CD4-positive, alpha-beta T cell treated with Interferon alpha-2 for 1 hour (primary cell): Measurements from ENCODE around the gene ACSL6.

Experiments used
- DNase-seq, 2 donors: peaks; one replicate each; pipeline ENCODE4 v3.0.0-alpha.2; 2020 to 2022

Gene ACSL6

DNA sequence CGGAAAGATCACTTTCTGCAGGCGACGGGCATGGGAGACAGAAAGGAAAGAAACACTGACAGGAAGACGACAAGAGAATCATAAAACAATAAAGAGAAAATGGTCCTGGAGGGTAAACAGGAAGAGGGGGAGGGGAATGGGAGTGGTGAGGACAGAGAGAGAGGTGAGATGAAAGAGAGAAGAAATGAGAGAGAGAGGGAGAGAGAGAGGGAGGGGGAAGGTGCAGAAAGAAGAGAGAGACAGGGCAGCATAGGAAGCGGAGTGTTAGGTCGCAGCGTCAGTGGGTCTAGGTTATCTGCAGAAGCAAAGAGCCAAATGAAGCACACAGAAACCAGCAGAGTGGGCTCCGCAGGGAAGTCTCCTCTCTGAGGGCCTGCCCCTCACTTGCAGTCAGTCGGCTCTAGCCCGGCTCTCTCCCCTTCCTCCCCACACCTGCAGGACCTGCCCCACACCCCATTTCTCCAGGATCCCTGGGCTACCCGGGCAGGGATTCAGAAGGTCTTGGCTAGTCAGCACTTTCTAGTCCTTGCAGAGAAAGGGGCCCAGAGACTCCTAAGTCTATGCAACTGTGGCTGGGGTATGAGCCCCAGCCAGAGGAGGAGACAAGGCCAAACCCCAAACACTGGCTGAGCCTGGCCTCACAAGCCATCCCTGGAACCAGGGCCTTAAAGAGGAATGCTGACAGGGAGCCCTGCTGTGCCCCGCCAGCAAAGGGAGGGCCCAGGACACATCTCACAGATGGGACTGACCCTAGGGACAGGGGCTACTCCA, 36.3 kb downstream of the ACSL6 start:
- peak in 1 of 2 donors; percentile 52 for DNase-seq

DNA sequence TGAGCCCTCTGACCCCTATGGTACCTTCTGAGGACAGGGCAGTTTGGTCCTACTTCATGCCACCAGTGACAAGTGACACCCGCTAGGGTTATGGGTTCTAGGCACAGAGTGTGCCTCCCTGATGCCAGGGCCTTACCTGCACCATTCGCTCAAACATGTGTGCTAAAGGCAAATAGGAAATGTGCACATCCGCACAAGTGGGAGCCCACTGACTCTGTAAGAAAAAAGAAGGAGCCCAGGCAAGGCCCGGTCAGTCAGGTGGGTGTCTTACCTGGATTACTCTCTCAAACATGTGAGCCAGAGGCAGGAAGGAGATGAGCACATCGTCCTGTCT, 36.9 kb downstream of the ACSL6 start:
- no peak for DNase-seq

DNA sequence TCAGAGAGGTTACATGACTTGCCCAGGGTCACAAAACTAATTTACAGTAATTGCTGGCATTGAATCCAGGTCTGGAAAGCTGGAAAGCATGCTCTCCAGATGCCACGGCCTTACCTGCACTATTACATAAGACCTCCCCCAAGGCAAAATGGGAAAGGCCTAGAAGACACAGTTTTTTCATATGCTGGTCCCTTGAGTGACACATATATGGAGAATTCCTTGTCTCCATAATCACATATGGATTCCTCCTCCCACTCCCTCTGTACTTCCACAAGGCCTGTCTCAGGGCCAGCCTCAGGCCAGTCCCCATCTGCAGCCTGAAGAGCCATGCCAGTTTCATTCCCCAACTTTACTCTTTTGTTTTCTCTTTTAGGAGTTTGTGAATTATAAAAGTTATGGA, 37.4 kb downstream of the ACSL6 start:
- no peak for DNase-seq

DNA sequence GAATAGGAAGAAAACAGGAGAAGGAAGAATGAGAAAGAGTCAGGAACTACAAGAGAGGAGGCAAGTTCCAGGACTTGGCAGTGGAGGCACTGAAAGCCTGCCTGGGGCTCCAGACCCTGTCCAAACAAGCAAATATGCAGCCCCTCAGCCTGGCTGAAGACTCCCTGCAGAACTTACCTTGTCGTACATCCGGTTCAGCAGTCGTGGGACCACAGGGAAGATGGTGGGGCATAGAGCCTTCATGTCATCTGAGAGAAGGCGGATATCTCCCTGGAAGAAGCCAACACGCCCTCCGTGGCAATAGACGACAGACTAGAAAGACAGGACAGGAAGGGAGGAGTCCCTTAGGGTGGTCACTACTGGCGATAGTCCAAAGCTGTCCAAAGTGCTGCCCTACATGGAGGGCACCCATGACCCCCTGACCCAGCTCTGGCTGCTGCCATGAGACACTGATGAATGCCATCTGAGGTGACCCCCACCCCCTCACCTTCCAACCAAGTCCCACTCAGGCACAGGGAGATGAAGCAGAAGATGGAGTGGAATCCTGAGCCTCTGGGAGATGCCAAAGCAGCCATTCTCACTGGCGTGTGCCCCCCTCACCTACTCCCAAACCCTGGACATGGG, 38.3 kb downstream of the ACSL6 start:
- no peak for DNase-seq

DNA sequence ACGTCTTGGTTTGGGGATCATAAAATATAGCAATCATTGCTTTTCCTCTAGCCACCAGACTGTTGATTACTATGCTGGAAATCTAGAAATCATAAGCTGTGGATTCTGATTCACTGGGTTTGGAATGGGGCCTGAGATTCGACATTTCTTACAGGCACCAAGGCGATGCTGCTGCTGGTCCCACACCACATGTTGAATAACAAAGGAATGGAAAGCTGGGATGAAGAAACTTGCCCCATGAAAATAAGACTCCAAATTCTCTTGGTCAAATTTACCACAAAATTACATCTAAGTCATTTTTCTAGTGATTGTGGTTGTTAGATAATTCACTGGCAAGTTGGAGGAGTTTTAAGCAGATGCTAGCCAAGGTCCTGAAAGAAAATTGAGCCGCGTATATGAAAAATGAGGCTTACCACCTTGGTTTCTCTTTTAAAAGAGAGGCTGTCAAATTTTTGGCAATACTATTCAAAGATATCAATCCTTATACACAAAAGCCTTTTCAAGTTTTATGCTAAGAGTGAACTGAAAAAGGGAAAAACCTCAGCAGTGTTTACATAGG, 43.0 kb downstream of the ACSL6 start:
- no peak for DNase-seq

DNA sequence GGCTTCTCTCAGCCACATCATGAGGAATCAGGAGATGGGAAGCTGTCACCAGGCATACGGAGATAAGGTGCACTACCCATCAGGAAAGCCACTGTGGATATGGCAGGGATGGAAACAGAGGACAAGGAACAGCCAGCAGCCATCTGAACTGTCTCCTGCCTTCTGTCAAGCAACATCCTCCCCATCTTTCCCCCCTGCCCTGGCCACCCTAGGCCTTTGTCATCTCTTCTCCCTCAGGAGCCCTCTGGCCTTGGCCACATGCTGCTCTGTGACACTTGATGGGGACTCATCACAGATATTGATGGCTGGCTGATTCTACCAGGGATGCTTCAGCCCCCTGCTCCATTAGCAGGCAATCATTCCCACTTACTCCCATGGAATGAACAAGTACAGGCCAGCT, 44.9 kb downstream of the ACSL6 start:
- DNase-seq = no peak

DNA sequence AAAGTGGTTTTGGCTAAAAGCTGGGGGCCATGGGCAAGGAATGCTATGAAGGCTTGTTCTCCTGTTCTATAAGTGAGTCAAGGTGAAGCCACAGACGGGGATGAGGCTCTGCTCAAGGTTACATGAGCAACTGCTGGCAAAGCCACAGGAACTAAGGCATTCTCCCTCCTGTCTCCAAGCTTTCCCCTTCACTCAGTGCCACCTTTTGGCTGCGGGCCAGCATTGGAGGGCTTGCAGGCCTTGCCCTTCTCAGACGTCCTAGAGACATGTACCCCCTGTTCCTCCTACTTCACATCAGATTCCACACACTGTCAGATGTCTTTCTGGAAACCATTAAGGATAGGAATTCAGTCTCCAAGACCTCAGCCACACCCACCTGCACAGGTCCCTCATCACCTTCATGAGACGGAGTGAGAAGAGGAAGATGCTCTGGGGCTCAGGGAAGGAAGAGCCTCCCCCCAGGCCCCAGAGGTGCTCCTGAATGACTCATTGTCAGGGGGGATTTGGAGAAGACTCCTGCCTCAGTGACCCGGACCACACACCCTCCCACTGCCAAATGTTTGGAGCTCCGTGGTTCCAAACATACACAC, 45.5 kb downstream of the ACSL6 start:
- DNase-seq = no peak

DNA sequence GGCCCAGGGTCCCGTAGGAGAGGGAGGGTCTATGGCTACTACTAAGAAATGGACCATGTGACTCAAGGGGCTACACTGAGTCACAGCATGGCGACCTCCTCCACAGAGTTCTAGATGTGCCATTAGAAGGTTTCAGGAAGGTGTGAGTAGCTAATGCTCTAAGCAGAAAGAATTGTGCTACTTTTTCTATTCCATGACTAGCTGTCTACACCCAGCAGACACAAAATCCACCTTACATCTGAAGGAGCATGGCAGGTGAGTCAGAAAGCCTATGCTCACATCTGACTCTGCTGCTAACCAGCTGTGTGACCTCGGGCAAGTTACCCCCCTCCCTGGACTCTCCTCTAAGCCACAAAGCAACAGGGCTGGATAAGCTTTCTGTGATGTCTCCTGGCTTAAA, 51.6 kb downstream of the ACSL6 start:
- no peak for DNase-seq

DNA sequence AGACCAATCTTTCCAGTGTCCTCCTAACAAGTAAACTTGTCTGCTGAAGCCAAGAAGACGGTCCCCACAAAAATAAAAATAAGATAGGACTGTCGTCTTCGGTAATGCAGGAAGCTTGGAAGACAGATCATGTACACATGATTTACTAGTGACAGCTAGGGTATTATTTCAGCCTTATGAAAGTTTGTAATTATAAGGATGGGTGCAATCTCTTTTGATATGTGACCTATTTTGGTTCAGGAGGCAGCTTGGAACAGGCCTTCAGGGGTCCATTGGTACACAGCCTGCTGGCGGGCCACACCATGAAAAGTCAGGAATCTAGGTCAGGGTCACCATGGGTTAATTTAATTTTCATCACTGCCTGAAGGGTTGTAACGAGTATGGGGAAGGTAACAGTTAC, 52.3 kb downstream of the ACSL6 start:
- DNase-seq = no peak

DNA sequence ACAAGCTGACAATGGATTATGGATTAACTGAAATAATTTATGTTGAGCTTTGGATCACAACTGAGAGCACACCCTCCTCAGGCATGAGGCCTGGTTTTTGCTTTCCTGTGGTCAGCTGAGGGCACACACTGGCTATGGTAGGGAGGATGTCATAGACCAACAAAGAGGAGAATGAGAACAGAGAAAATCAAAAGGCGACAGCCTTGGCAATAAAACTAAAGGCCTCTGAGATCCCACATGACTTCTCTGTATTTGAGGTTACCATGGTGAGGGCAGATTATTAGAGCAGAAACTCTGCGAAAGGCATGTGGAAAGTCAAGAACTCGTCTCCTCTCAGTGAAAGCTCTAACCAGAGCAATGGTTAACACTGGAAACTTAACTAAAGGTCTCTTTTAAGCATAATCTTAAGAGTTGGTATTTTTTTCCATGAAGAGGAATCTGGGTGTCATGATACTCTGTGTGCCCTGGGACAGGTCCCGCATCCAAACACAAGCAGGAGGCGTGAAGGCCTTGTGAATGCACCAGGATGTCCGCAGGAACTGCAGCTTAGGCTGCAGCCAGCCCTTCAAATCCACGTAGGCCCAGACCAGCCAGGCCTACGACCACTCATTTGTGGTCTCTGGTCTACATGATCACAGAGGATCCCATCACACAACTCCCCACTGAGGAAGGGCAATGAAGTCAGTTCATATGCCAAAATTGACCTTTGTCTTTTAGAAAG, 53.6 kb downstream of the ACSL6 start:
- DNase-seq = no peak

DNA sequence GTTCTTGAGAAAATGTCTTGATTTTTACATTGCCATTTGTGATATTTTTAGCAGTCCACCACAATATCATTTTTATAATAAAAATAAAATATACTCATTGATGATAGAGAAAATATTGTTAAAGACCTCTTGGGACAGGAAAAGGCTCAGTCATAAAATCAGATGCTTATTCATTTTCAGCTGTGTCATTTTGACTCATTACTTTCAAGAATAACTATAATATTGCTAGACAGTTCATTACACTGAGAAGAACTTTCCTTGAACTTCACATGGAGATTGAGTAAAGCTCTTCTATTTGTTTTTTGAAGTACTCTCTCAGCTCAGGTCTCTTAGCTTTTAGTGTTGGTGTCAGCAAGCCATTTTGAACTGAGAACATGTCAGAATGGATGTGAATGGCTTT, 57.5 kb downstream of the ACSL6 start:
- no peak for DNase-seq

DNA sequence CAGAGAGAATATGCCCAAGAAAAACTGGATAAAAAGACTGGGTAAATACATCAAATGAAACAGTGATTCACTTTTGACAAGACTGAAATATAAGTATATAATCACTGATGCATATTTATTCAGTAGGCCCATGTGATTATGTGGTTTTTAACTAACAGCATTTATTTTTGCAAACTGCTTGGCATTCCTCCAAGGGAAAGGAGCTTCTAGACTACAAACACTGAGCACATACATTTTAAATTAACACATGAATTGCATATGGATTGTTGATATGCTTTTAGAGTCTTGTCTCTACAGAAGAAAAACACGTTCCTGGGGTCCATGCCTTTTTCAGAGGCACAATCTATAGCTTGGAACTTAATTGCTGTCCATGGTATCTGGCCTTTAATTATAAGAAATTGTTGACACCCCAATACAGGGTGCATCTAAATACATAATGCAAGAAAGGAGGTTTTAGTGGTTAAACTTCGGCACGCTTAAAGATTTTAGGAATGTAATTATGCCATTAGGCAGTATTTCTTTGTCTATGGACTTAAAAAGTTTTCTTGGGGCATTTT, 59.1 kb downstream of the ACSL6 start:
- no peak for DNase-seq

DNA sequence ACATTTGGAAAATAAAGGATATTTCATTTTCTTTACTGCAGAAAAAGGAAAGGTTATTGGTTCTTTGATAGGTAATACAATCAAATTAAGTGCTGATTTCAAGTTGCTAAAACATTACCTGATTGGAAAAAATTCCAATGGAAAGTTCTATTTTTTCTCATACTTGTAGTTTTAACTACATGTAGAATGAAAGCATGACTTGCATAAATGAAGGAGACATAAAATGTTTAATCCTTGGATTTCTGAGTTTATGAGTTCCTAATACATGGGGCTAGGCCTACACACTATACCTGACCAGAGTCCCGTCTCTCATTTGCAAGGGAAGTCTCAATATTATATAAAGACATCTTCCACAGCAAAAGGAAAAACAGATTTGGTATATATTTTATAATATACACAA, 60.8 kb downstream of the ACSL6 start:
- no peak for DNase-seq

DNA sequence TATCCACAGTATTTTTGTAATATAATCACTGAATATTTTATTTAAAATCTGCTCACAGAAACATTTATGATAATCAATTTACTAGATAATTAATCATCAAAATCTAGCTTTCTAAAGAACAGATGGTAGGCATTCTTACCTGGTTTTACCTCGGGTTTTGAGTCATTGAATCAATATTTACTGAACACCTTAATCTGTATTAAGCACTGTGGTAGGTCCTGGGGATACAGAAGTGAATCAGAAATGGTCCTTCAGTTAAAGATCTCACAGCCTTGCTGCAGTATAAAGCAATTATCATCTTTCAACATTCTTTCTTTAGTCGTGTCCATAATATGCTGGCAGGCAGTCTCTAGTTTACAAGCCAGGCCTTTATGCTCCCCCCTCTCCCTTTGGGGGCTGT, 64.0 kb downstream of the ACSL6 start:
- DNase-seq = no peak

DNA sequence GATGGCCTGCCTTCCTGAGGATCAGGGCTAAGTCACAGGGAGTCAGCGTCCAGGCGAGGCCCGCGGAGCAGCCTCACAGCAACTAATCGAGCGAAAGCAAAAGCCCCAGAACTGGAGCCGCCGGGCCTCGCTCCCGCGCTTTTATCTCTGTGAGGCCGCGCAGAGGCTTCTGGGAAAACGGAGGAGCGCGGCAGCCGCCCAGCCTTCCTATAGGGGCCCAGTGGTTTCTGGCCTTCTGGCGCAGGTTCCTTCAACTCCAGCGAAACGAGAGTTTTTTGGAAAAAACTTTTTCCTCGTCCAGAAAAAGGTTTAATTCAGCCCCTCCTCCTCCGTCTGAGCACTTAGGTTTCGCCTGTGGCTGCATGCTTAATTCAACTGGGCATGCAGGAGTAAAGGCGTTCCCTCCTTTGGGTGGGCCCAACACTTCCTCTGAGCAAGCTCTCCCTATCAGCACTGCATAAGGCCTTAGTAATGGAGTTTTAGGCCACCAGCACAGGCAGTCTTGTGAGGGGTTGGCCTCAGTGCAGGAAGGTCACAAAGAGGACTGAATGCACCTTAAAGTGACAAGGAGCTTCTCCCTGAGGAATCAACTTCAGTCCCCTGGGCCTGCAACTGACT, 65.8 kb downstream of the ACSL6 start, which contains the start of gene MEIKIN:
Gene MEIKIN (minus strand): TSS at position 113 of the 618 bp plus-strand sequence. CDS start 158 bp downstream, outside the sequence.
- DNase-seq = no peak

DNA sequence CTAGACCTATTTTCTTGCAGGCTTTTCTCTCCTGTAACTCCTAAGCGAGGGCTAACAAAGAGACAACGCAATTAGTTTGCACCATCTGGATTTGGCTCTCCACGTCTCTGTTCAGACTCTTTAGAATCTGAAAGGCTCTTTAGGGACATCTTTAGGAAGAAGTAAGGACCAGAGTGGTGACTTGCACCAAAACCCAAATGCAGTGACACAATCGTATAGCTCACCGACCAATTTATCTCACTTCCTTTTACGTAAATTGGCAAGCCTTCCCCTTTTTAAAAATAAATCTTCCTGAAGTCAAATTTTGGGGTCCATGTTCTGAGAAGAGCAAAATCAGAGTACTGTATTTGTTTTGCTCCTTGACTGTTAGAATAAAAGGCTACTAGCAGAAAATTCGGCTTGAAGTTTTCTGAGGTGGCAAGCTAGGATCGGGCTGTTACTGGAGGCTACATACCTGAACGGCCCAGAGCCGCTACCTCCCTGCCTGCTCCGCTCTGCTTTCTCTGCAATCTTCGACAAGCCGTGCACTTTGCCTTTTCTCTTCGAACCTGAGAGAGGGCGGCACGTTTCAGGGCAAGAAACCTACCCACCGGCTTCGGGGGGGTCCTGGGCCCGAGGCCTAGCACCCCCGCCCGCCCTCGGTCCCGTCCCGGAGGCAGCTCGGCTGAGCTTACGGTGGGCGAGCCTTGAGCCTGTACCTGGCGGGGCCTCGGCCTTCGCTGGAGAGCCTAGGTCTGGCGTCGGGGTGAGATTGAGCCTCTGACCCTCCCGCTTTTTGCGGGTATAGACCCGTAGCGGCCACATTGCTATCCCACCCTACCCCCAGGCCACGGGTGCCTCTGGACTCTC, 66.5 kb downstream of the ACSL6 start:
- no peak for DNase-seq

DNA sequence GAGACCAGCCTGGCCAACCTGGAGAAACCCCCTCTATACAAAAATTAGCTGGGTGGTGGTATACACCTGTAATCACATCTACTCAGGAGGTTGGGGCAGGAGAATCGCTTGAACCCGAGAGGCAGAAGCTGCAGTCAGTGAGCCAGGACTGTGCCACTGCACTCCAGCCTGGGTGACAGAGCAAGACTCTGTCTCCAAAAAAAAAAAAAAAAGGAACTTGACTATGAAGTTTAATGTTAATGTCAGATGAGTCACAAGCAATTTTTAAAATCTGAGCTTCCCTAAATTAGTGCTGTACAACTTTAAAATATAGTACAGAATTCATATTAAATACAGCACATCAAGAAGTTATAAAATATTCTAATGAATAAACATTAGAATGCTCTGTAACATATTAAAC, 67.5 kb downstream of the ACSL6 start:
- no peak for DNase-seq

DNA sequence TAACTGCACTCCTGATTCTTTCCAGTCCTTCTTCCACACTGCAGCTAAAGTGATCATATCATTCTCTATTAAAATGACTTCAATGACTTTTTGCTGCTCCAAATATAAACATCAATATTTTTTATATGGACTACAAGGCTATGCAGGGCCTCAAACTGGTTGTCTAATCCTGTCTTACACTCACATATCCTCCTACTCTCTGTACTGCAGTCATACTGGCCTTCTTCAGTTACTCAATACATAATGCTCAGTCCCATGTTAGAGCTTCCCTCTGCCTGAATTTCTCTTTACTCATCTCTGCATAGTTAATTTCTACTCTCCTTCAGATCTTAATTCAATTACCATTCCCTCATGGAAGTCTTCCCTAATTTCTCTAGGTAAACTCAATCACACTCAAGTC, 69.4 kb downstream of the ACSL6 start:
- no peak for DNase-seq

DNA sequence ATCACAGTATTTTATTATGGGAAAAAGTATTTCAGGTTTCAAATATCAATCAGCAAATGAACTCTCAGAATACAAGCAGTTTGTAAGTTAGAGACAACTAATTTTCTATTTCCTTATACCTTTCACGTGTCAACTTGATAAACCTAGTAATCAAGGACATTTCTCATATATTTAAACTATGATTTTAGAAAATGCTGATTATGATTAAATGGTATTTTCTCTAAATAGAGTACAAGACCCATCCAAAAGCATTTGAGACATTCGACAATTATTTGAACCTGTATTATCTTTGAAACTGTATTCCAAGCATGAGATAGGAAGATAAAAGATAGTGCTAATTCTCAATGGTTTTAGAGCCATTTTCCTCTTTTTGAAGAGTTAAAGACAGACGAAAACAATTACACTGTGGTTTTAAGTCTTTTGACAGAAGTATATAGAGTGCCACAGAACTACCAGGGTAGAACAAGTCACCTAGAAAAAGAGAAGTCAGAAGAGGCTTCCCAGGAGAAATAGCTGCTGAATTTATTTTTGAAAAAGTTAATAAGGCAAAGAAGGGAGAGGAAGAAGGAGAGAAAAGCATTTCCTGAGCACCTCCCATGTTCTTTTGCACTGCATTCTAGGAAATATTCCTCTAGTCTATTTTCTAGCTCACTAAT, 71.6 kb downstream of the ACSL6 start:
- DNase-seq = no peak

DNA sequence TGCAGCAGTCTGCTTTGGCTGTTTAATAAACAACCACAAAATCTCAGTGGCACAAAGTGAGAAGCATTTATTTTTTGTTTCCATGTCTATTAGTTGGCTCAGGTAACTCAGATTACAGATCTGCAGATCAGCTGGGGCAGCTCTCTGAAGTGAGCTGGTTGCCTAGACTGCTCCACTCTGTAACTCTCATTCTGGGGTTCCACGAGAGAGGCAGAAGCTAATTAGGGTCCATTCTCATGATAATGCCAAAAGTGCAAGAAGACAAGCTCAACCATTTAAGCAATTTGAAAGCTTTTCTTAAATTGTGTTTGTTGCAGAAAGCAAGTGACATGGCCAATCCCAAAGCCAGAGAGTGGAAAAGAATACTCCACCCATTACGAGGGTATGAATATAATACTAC, 79.2 kb downstream of the ACSL6 start:
- no peak for DNase-seq

DNA sequence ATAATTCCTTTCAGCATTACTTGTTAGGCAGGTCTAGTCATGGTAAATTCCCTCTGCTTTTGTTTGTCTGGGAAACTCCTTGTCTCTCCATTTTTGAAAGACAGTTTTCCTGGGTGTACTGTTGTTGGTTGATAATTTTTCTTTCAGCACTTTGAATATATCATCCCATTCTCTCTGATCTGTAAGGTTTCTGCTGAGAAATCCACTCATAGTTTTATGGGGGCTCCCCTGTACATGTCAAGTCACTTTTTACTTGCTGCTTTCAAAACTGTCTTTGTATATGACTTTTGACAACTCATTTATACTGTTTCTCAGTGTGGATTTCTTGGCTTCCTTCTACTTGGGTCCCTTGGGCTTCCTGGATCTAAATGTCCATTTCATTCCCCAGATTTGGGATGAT, 82.5 kb downstream of the ACSL6 start:
- DNase-seq = no peak
